ENCODE measurements around the gene DNAJC22. TPM values are rescaled to one million over a fixed set of nuclear protein-coding genes. Genes with fewer than 3 reads are reported as not detected.

The DNAJC22 gene
- total and polyA plus RNA-seq, 9 of the 15 experiments (the other 6 are each of a cell fraction or from before 2014, with no cell fraction given), result 0.10 to 1.2 (median 0.47) TPM

- no peak for TF ChIP-seq SLC30A9 (CRISPR knock-in tag; IDR thresholded peaks at IDR 0.05)
- no peak for TF ChIP-seq MCM5 (IDR thresholded peaks at IDR 0.05; ENCODE audit: low read depth)
- TF ChIP-seq RUNX1 (IDR thresholded peaks at IDR 0.05; ENCODE audit: low read depth), result no peak
- TF ChIP-seq SIN3B (IDR thresholded peaks at IDR 0.05; ENCODE audit: low read depth), result peak; percentile 54; the same call in 1 of the 2 replicates
- TF ChIP-seq EP300 (IDR thresholded peaks at IDR 0.05; ENCODE audit: low read length), result peak; percentile 21; the same call in 1 of the 2 replicates
- TF ChIP-seq ATF3 (IDR thresholded peaks at IDR 0.05), result no peak
- no peak for TF ChIP-seq ATF3 (CRISPR knock-in tag; conservative IDR thresholded peaks at IDR 0.05)
- TF ChIP-seq MAX (CRISPR knock-in tag; IDR thresholded peaks at IDR 0.05), result peak; percentile 40; the same call in 1 of the 2 replicates
- no peak for TF ChIP-seq KAT8 (IDR thresholded peaks at IDR 0.05; ENCODE audit: low read depth)
- no peak for TF ChIP-seq SREBF1 (IDR thresholded peaks at IDR 0.05; ENCODE audit: borderline replicate concordance, low read depth, low read length)
- no peak for TF ChIP-seq RERE (CRISPR knock-in tag; IDR thresholded peaks at IDR 0.05; ENCODE audit: borderline replicate concordance)
- TF ChIP-seq PHB2 (IDR thresholded peaks at IDR 0.05; ENCODE audit: low read depth), result no peak
- peak; percentile 79 for TF ChIP-seq SMC3 (conservative IDR thresholded peaks at IDR 0.05; ENCODE audit: insufficient read depth, low read depth, low read length)
- TF ChIP-seq ZNF277 (CRISPR knock-in tag; IDR thresholded peaks at IDR 0.05; ENCODE audit: borderline replicate concordance), result no peak
- no peak for TF ChIP-seq RBM17 (IDR thresholded peaks at IDR 0.05; ENCODE audit: borderline replicate concordance, low read depth, low read length)
- no peak; the same call in 1 of the 2 replicates for TF ChIP-seq ZC3H11A (IDR thresholded peaks at IDR 0.05; ENCODE audit: low read depth, low read length)
- TF ChIP-seq CREBBP (IDR thresholded peaks at IDR 0.05; ENCODE audit: low read depth, low read length), result no peak
- TF ChIP-seq ZBTB43 (CRISPR knock-in tag; IDR thresholded peaks at IDR 0.05), result peak; percentile 38; the same call in 1 of the 2 replicates
Measured at GRCh38 chr12:49342066-49342913, 4.4 kb upstream of the DNAJC22 start (continued).
